ENCODE data around the gene TRAK2. TPM values are rescaled to one million over a fixed set of nuclear protein-coding genes. Genes with fewer than 3 reads are reported as not detected.

Gene TRAK2
- total RNA-seq, 1 experiment from 2014 or later: 11.5 TPM

DNA sequence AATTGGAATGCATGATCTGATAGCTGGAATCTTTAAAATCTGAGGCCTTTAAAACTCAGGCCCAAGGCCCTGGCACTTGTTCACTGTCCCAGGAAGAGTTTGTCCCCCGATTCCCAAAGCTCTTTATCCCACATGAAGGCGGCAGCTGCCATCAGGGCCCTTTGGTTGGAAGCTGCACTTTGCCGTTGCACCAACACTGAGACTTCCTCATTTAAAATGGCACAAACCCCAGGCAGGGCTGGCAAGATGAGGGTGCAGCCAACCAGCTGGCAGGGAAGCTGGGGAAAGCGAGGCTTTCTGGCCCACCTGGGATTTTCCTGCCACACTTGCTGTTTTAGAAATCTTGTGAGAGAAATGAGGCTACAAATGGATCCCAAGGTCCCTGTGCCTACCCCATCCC, 100.4 kb downstream of the TRAK2 start:
- ChIA-PET POLR2A (interaction anchor here (0.6 kb wide), 1 partner anchor 109 kb away, joined by 3 read pairs; no protein-coding TSS in a partner anchor), CTCF (interaction anchor here (0.6 to 1.1 kb wide), 4 partner anchors 13 to 722 kb away, joined by 3 to 4 read pairs (median 3); no protein-coding TSS in a partner anchor)
- Mint-ChIP-seq H3K27ac (ENCODE audit: low read depth, unreplicated experiment) (no peak overlapping the region), H3K36me3 (ENCODE audit: insufficient read depth, unreplicated experiment) (no peaks in the 10 kb centered on the region), H3K9me3 (ENCODE audit: unreplicated experiment) (no peaks in the 10 kb centered on the region), H3K4me3 (ENCODE audit: unreplicated experiment) (no peak overlapping the region), H3K4me1 (ENCODE audit: insufficient read depth, unreplicated experiment) (no peaks in the 10 kb centered on the region), H3K27me3 (ENCODE audit: insufficient read depth, unreplicated experiment) (no peaks in the 10 kb centered on the region)
- TF ChIP-seq CTCF (IDR thresholded peaks at IDR 0.05; ENCODE audit: unreplicated experiment): no peak
- BruUV-seq (replicated peaks): no TSS peak
- intact Hi-C loops (cut with micrococcal nuclease): no loop called here
- DNase-seq (ENCODE audit: unreplicated experiment): no peak

GRCh38 chr2:201349601-201350000, 101.7 kb downstream of the TRAK2 start:
- H3K4me3 Mint-ChIP-seq (ENCODE audit: unreplicated experiment): no peak overlapping the region
- ChIA-PET CTCF (interaction anchor here (0.6 kb wide), 1 partner anchor 557 kb away, joined by 3 read pairs; no protein-coding TSS in a partner anchor), POLR2A (no interaction called here)
- no peaks in the 10 kb centered on the region for H3K4me1 Mint-ChIP-seq (ENCODE audit: insufficient read depth, unreplicated experiment)
- intact Hi-C loops (cut with micrococcal nuclease): no loop called here
- no peak overlapping the region for H3K27ac Mint-ChIP-seq (ENCODE audit: low read depth, unreplicated experiment)
- no peak for DNase-seq (ENCODE audit: unreplicated experiment)
- H3K9me3 Mint-ChIP-seq (ENCODE audit: unreplicated experiment): no peaks in the 10 kb centered on the region
- no peak for TF ChIP-seq CTCF (IDR thresholded peaks at IDR 0.05; ENCODE audit: unreplicated experiment)
- no TSS peak for BruUV-seq (replicated peaks)
- no peaks in the 10 kb centered on the region for H3K36me3 Mint-ChIP-seq (ENCODE audit: insufficient read depth, unreplicated experiment)
- H3K27me3 Mint-ChIP-seq (ENCODE audit: insufficient read depth, unreplicated experiment): no peaks in the 10 kb centered on the region

DNA sequence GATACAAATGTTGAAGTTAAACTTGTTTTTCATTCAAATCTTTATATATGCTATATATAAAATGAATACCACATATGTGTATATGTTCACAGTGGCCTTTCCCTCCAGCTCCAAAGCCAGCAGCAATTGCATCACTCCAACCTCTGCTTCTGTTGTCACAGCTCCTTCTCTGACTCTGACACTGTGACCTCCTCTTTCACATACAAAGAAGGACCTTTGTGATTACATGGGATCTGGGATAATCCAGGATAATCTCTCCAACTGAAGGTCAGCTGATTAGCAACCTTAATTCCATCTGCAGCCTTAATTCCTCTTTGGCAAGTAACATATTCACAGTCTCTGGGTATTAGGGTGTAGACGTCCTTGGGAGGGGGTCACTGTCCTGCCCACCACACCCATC, 102.5 kb downstream of the TRAK2 start:
- H3K27me3 Mint-ChIP-seq (ENCODE audit: insufficient read depth, unreplicated experiment): no peaks in the 10 kb centered on the region
- BruUV-seq (replicated peaks): no TSS peak
- H3K4me1 Mint-ChIP-seq (ENCODE audit: insufficient read depth, unreplicated experiment): no peaks in the 10 kb centered on the region
- no peak overlapping the region for H3K27ac Mint-ChIP-seq (ENCODE audit: low read depth, unreplicated experiment)
- intact Hi-C loops (cut with micrococcal nuclease): no loop called here
- H3K36me3 Mint-ChIP-seq (ENCODE audit: insufficient read depth, unreplicated experiment): no peaks in the 10 kb centered on the region
- H3K4me3 Mint-ChIP-seq (ENCODE audit: unreplicated experiment): no peak overlapping the region
- no peaks in the 10 kb centered on the region for H3K9me3 Mint-ChIP-seq (ENCODE audit: unreplicated experiment)
- ChIA-PET POLR2A (no interaction called here), CTCF (interaction anchor here (1.1 kb wide), 1 partner anchor 16 kb away, joined by 6 read pairs; no protein-coding TSS in a partner anchor)
- no peak for DNase-seq (ENCODE audit: unreplicated experiment)
- no peak for TF ChIP-seq CTCF (IDR thresholded peaks at IDR 0.05; ENCODE audit: unreplicated experiment)

DNA sequence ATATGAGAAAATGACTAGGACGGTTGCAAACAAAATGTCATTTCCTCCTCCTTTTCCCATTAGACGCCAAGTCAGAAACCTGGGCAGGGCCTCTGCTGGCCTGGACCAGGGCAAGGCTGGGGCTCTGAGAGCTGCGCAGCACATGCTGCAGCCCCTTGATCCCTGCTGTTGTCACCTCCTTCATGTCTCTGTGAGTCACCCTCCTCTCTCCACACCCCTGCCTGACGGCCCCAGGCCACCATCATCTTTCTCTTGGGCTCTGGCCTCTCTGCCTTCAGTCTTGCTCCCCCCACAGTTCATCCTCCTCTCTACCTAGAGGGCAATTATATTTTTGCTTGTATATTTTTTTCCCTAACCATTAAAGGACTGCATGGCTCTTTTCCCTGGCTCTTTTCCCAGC, 104.1 kb downstream of the TRAK2 start:
- POLR2A ChIA-PET: no interaction called here
- no peak for TF ChIP-seq CTCF (IDR thresholded peaks at IDR 0.05; ENCODE audit: unreplicated experiment)
- intact Hi-C loops (cut with micrococcal nuclease): no loop called here
- no peaks in the 10 kb centered on the region for H3K9me3 Mint-ChIP-seq (ENCODE audit: unreplicated experiment)
- no peak overlapping the region for H3K27ac Mint-ChIP-seq (ENCODE audit: low read depth, unreplicated experiment)
- no peak for DNase-seq (ENCODE audit: unreplicated experiment)
- no peak overlapping the region for H3K4me3 Mint-ChIP-seq (ENCODE audit: unreplicated experiment)
- CTCF ChIA-PET: no interaction called here
- H3K4me1 Mint-ChIP-seq (ENCODE audit: insufficient read depth, unreplicated experiment): no peaks in the 10 kb centered on the region
- BruUV-seq (replicated peaks): no TSS peak
- H3K27me3 Mint-ChIP-seq (ENCODE audit: insufficient read depth, unreplicated experiment): no peaks in the 10 kb centered on the region
- no peaks in the 10 kb centered on the region for H3K36me3 Mint-ChIP-seq (ENCODE audit: insufficient read depth, unreplicated experiment)
